Lower leg skin (tissue), 3 donors: Measurements from ENCODE around the gene PACRGL.

Experiments used
- CTCF ChIP-seq, 3 donors: fragments of 450-650 bp; IDR thresholded peaks; one replicate each; pipeline ENCODE4 v1.5.1; 2016; ENCODE audit warnings: antibody characterized with exemption in 3 of 3, mild to moderate bottlenecking in 3 of 3, moderate library complexity in 2 of 3
- POLR2A ChIP-seq, 2 donors: fragments of 450-650 bp; IDR thresholded peaks; one replicate each; pipeline ENCODE4 v1.6.1; 2016 to 2017; ENCODE audit warnings: antibody characterized with exemption in 2 of 2, mild to moderate bottlenecking in 1 of 2, moderate library complexity in 1 of 2

- no peak for TF ChIP-seq CTCF (IDR thresholded peaks at IDR 0.05)
- no peak for TF ChIP-seq POLR2A (IDR thresholded peaks at IDR 0.05)
These were observed 52.4 kb downstream of the PACRGL start for GRCh38 chr4:20752641-20753040.
